Glomerular endothelial cell (primary cell): ENCODE results near the gene ZNF644. TPM values are rescaled to one million over a fixed set of nuclear protein-coding genes. Genes with fewer than 3 reads are reported as not detected.

Experiments used
- DNase-seq: peaks from one replicate; pipeline ENCODE4 v3.0.0-alpha.2; 2011; ENCODE audit warnings: low read depth, low spot score; ENCODE audit errors: extremely low read depth
- total RNA-seq: library from RNA; depleted of rRNA; stranded (reverse); fragments of >200 nt; gene quantifications from 2 replicates; pipeline ENCODE4 v1.2.3, GENCODE V29; 2015

Gene ZNF644
- total RNA-seq, 1 donor from 2014 or later, result 33.5 TPM

GRCh38 chr1:91022518-91022929 is 689 bp upstream of the ZNF644 start:
- no peak for DNase-seq

- DNase-seq, result no peak
Measured at GRCh38 chr1:91020967-91021685, 709 bp downstream of the ZNF644 start.

- no peak for DNase-seq
Measured at GRCh38 chr1:91020486-91020885, 1.3 kb downstream of the ZNF644 start.

- DNase-seq, result no peak
Measured at GRCh38 chr1:91018006-91018405, 3.8 kb downstream of the ZNF644 start.

- no peak for DNase-seq
Measured at GRCh38 chr1:91015794-91016550, 5.9 kb downstream of the ZNF644 start.

- DNase-seq, result no peak
Measured at GRCh38 chr1:91015358-91015780, 6.5 kb downstream of the ZNF644 start.

GRCh38 chr1:91014475-91014874 is 7.4 kb downstream of the ZNF644 start:
- no peak for DNase-seq

- DNase-seq, result no peak
Measured at GRCh38 chr1:91013302-91013701, 8.5 kb downstream of the ZNF644 start.

- DNase-seq, result no peak
Measured at GRCh38 chr1:91012196-91012595, 9.6 kb downstream of the ZNF644 start.

- DNase-seq, result no peak
Measured at GRCh38 chr1:91011726-91012125, 10.1 kb downstream of the ZNF644 start.

GRCh38 chr1:91007827-91008226 is 14.0 kb downstream of the ZNF644 start:
- no peak for DNase-seq

- DNase-seq, result no peak
Measured at GRCh38 chr1:91007092-91007491, 14.7 kb downstream of the ZNF644 start.

GRCh38 chr1:91006113-91006908 is 15.5 kb downstream of the ZNF644 start:
- no peak for DNase-seq

- DNase-seq, result no peak
Measured at GRCh38 chr1:91005285-91005684, 16.6 kb downstream of the ZNF644 start.

GRCh38 chr1:91004145-91004544 is 17.7 kb downstream of the ZNF644 start:
- no peak for DNase-seq

- no peak for DNase-seq
Measured at GRCh38 chr1:90996742-90997413, 25.0 kb downstream of the ZNF644 start.

GRCh38 chr1:90995311-90995894 is 26.4 kb downstream of the ZNF644 start:
- DNase-seq, result no peak

GRCh38 chr1:90994461-90994860 is 27.4 kb downstream of the ZNF644 start:
- no peak for DNase-seq

- DNase-seq, result no peak
Measured at GRCh38 chr1:90993245-90993644, 28.6 kb downstream of the ZNF644 start.

- DNase-seq, result no peak
Measured at GRCh38 chr1:90990779-90991178, 31.1 kb downstream of the ZNF644 start.
